Astrocyte (in vitro differentiated cells and primary cell): ENCODE measurements around the gene TMEM18. TPM values are rescaled to one million over a fixed set of nuclear protein-coding genes. Genes with fewer than 3 reads are reported as not detected.

Experiments used
- DNase-seq: peaks from one replicate; pipeline ENCODE4 v3.0.0-alpha.2; 2010; ENCODE audit warnings: low read depth
- FAIRE-seq: peaks from 2 replicates; lab custom pipeline; 2011; peaks lifted over from hg19 to GRCh38; lab: Jason Lieb, UNC
- H2AFZ ChIP-seq: 2 replicates; pipeline ENCODE4 v1.6.0; 2012; ENCODE audit warnings: low read depth, low read length, inconsistent platforms
- H3K27ac ChIP-seq: 2 replicates; pipeline ENCODE4 v1.5.1; 2011; ENCODE audit warnings: low read depth, low read length, inconsistent platforms
- H3K27me3 ChIP-seq: 2 replicates; pipeline ENCODE4 v1.6.0; 2011; ENCODE audit warnings: low read length, inconsistent platforms; ENCODE audit not compliant: insufficient read depth
- H3K36me3 ChIP-seq: 2 replicates; pipeline ENCODE4 v1.5.1; 2011; ENCODE audit warnings: low read length, inconsistent platforms; ENCODE audit not compliant: insufficient read depth
- H3K4me1 ChIP-seq: 2 replicates; pipeline ENCODE4 v1.5.1; 2011; ENCODE audit warnings: low read length, inconsistent platforms; ENCODE audit not compliant: insufficient read depth
- H3K4me2 ChIP-seq: 2 replicates; pipeline ENCODE4 v1.6.0; 2012; ENCODE audit warnings: low read length, inconsistent platforms
- H3K4me3 ChIP-seq: 2 replicates; pipeline ENCODE4 v1.5.1; 2011; ENCODE audit warnings: low read depth, mild to moderate bottlenecking, low read length, inconsistent platforms; ENCODE audit not compliant: insufficient read depth
- H3K79me2 ChIP-seq: 2 replicates; pipeline ENCODE4 v1.6.0; 2012; ENCODE audit warnings: mild to moderate bottlenecking, low read length, inconsistent platforms; ENCODE audit not compliant: insufficient read depth
- H3K9ac ChIP-seq: 2 replicates; pipeline ENCODE4 v1.6.0; 2012; ENCODE audit warnings: mild to moderate bottlenecking, low read length, inconsistent platforms
- H3K9me3 ChIP-seq: 2 replicates; pipeline ENCODE4 v1.5.1; 2012; ENCODE audit warnings: low read depth, mild to moderate bottlenecking, low read length, inconsistent platforms; ENCODE audit not compliant: insufficient read depth
- H4K20me1 ChIP-seq: 2 replicates; pipeline ENCODE4 v1.6.0; 2012; ENCODE audit warnings: low read length, inconsistent platforms; ENCODE audit not compliant: insufficient read depth
- H3K27ac Mint-ChIP-seq: one replicate; pipeline ENCODE4 v1.8.0; 2021; ENCODE audit warnings: mild to moderate bottlenecking, mixed read lengths; ENCODE audit not compliant: unreplicated experiment
- H3K27me3 Mint-ChIP-seq: one replicate; pipeline ENCODE4 v1.8.0; 2021; ENCODE audit warnings: low read depth, mixed read lengths; ENCODE audit not compliant: unreplicated experiment
- H3K36me3 Mint-ChIP-seq: one replicate; pipeline ENCODE4 v1.8.0; 2021; ENCODE audit warnings: low read depth, mixed read lengths; ENCODE audit not compliant: unreplicated experiment
- H3K4me1 Mint-ChIP-seq: one replicate; pipeline ENCODE4 v1.8.0; 2021; ENCODE audit warnings: low read depth, mixed read lengths; ENCODE audit not compliant: unreplicated experiment
- H3K4me3 Mint-ChIP-seq: one replicate; pipeline ENCODE4 v1.8.0; 2021; ENCODE audit warnings: mild to moderate bottlenecking, moderate library complexity, mixed read lengths; ENCODE audit not compliant: unreplicated experiment
- H3K9me3 Mint-ChIP-seq: one replicate; pipeline ENCODE4 v1.8.0; 2021; ENCODE audit warnings: mild to moderate bottlenecking, mixed read lengths; ENCODE audit not compliant: unreplicated experiment
- CTCF ChIP-seq: IDR thresholded peaks from 2 replicates; pipeline ENCODE4 v1.5.1; 2011; ENCODE audit warnings: low read depth, mild to moderate bottlenecking, inconsistent platforms, low read length, moderate library complexity; ENCODE audit not compliant: insufficient read depth
- EZH2 ChIP-seq: IDR thresholded peaks from 2 replicates; pipeline ENCODE4 v1.6.1; 2012; ENCODE audit warnings: mild to moderate bottlenecking, low read length, inconsistent platforms; ENCODE audit not compliant: insufficient read depth
- total RNA-seq: library from RNA; stranded (reverse); gene quantifications from 2 replicates; pipeline ENCODE4 v1.2.1, GENCODE V29; 2021

Gene TMEM18
- total RNA-seq, 1 donor from 2014 or later = 16.8 TPM

GRCh38 chr2:672606-672905 lies 4.7 kb downstream of the TMEM18 start:
- H3K4me3 ChIP-seq = no peak overlapping the region
- DNase-seq (no peak), FAIRE-seq (no peak)
- Mint-ChIP-seq H3K27ac (no peak overlapping the region), H3K27me3 (no peaks in the 10 kb centered on the region), H3K4me3 (no peak overlapping the region), H3K4me1 (peaks cover 29% of the 10 kb centered on the region), H3K9me3 (no peaks in the 10 kb centered on the region), H3K36me3 (peaks cover 5% of the 10 kb centered on the region)
- no peaks in the 10 kb centered on the region for H3K9me3 ChIP-seq
- no peak overlapping the region for H2AFZ ChIP-seq
- H3K36me3 ChIP-seq = peaks cover 11% of the 10 kb centered on the region
- H3K27ac ChIP-seq = no peak overlapping the region
- H3K9ac ChIP-seq = no peak overlapping the region
- no peak overlapping the region for H3K4me2 ChIP-seq
- H4K20me1 ChIP-seq = peaks cover 33% of the 10 kb centered on the region
- peaks cover 28% of the 10 kb centered on the region for H3K79me2 ChIP-seq
- no peaks in the 10 kb centered on the region for H3K27me3 ChIP-seq
- H3K4me1 ChIP-seq = peaks cover 38% of the 10 kb centered on the region
- TF ChIP-seq CTCF (no peak), EZH2 (no peak)

GRCh38 chr2:671787-672605 lies 5.2 kb downstream of the TMEM18 start:
- no peak overlapping the region for H3K4me2 ChIP-seq

More at GRCh38 chr2:671787-672605, 5.2 kb downstream of the TMEM18 start:
- Mint-ChIP-seq H3K27me3 (no peaks in the 10 kb centered on the region), H3K9me3 (no peaks in the 10 kb centered on the region), H3K27ac (no peak overlapping the region), H3K4me1 (peaks cover 31% of the 10 kb centered on the region), H3K36me3 (peaks cover 5% of the 10 kb centered on the region), H3K4me3 (no peak overlapping the region)
- Histone ChIP-seq H4K20me1 (peaks cover 33% of the 10 kb centered on the region), H3K4me1 (peaks cover 41% of the 10 kb centered on the region), H3K9me3 (no peaks in the 10 kb centered on the region), H3K79me2 (peaks cover 28% of the 10 kb centered on the region), H3K27me3 (no peaks in the 10 kb centered on the region), H3K36me3 (peaks cover 11% of the 10 kb centered on the region), H3K4me3 (no peak overlapping the region), H3K27ac (no peak overlapping the region), H3K9ac (no peak overlapping the region), H2AFZ (no peak overlapping the region)
- TF ChIP-seq EZH2 = no peak
- TF ChIP-seq CTCF = no peak
- FAIRE-seq (no peak), DNase-seq (no peak)
